Natural killer cell (primary cell): ENCODE measurements around the gene GNPTG. TPM values are rescaled to one million over a fixed set of nuclear protein-coding genes. Genes with fewer than 3 reads are reported as not detected.

Experiments
- ATAC-seq, 3 donors: fragments of 150-1000 bp in 2 of 3; fragments of 200-7000 bp in 1 of 3; cut with Tn5 transposase; 1 replicate in 1 of 3; 2 replicates in 2 of 3; pipeline ENCODE4 v1.10.0; 2021; ENCODE audit warnings: mild to moderate bottlenecking in 2 of 3, moderate library complexity in 2 of 3
- DNase-seq, 2 donors: peaks; one replicate each; pipeline versions ENCODE4 v3.0.0 to v3.0.0-alpha.2; 2013 to 2021; ENCODE audit warnings: mixed read lengths in 1 of 2
- H3K27ac ChIP-seq: one replicate; pipeline ENCODE4 v1.5.1; 2013; ENCODE audit warnings: mild to moderate bottlenecking, low read length
- H3K27me3 ChIP-seq: one replicate; pipeline ENCODE4 v1.6.1; 2013; ENCODE audit warnings: low read length; ENCODE audit not compliant: control insufficient read depth, insufficient read depth
- H3K36me3 ChIP-seq: one replicate; pipeline ENCODE4 v1.6.1; 2013; ENCODE audit warnings: low read length; ENCODE audit not compliant: control insufficient read depth, insufficient read depth
- H3K4me1 ChIP-seq: one replicate; pipeline ENCODE4 v1.6.1; 2013; ENCODE audit warnings: low read length; ENCODE audit not compliant: control insufficient read depth, insufficient read depth
- H3K4me3 ChIP-seq: one replicate; pipeline ENCODE4 v1.5.1; 2013; ENCODE audit warnings: low read length
- H3K9me3 ChIP-seq: one replicate; pipeline ENCODE4 v1.6.1; 2013; ENCODE audit warnings: low read length; ENCODE audit not compliant: control insufficient read depth, insufficient read depth
- H3K27ac Mint-ChIP-seq, 2 donors: one replicate each; pipeline ENCODE4 v1.8.0; 2022; ENCODE audit warnings: mild to moderate bottlenecking in 2 of 2, mixed read lengths in 2 of 2, moderate library complexity in 1 of 2
- H3K27me3 Mint-ChIP-seq, 2 donors: one replicate each; pipeline ENCODE4 v1.8.0; 2022; ENCODE audit warnings: low read depth in 2 of 2, mixed read lengths in 2 of 2
- H3K36me3 Mint-ChIP-seq: one replicate; pipeline ENCODE4 v1.8.0; 2022; ENCODE audit warnings: mixed read lengths
- H3K4me1 Mint-ChIP-seq, 2 donors: one replicate each; pipeline ENCODE4 v1.8.0; 2022; ENCODE audit warnings: mixed read lengths in 2 of 2
- H3K4me3 Mint-ChIP-seq: one replicate; pipeline ENCODE4 v1.8.0; 2022; ENCODE audit warnings: mild to moderate bottlenecking, moderate library complexity, mixed read lengths
- H3K9me3 Mint-ChIP-seq, 2 donors: one replicate each; pipeline ENCODE4 v1.8.0; 2022; ENCODE audit warnings: mixed read lengths in 2 of 2
- WGBS: methylation state at CpG from one replicate; pipeline ENCODE4 v1.1.7; 2013; ENCODE audit warnings: missing lambda C conversion rate; ENCODE audit not compliant: insufficient coverage; 5-methylcytosine and 5-hydroxymethylcytosine counted together
- intact Hi-C: fragments of 100-400 bp; cut with micrococcal nuclease; formaldehyde crosslinking; loops from one replicate; pipeline ENCODE4 v1.14.2; 2022
- total RNA-seq, 4 donors: library from RNA; stranded (reverse); fragments of 120-200 nt in 1 of 4; gene quantifications; one replicate each; pipeline versions ENCODE4 v1.2.3 to v1.2.4, GENCODE V29; 2013 to 2022
- TF ChIP-seq, protein P1 (sequence below): fragments of 200-600 bp; IDR thresholded peaks from one replicate; pipeline ENCODE4 v1.8.0; 2022; ENCODE audit warnings: antibody characterized with exemption

Gene GNPTG
- total RNA-seq, 3 donors from 2014 or later (not counting 1 experiment from before 2014, with no cell fraction given) = 58.7 to 65.9 (median 62.0) TPM

DNA sequence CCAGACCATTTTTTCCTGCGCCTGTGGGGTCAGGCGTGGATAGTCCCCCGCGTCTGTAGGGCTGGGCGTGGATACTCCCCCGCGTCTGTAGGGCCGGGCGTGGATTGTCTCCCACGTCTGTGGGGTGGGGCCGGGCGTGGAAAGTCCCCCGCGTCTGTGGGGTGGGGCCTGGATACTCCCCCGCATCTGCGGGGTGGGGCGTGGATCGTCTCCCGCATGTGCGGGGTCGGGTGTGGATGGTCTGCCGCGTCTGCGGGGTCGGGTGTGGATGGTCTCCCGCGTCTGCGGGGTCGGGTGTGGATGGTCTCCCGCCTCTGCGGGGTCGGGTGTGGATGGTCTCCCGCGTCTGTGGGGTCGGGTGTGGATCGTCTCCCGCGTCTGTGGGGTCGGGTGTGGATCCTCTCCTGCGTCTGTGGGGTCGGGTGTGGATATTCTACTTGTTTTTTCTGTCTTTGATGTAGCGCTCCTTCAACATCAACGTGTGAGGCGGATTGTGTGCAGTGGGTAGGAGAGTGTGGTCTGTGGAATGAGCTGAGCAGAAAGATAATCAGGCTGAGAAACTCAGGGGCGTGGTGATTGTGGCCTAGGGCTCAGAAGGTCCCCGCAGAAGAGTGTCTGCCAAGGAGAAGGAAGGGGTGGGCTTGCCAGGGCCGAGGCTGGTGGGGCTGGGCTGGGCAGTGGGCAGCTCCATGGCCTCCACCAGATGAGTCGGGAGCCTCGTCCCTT is 3.2 kb downstream of the GNPTG start:
- no peaks in the 10 kb centered on the region for H3K27me3 Mint-ChIP-seq
- H3K4me3 Mint-ChIP-seq = no peak overlapping the region
- intact Hi-C loops = loop anchor here (10.0 kb wide), 1 partner anchor 350 kb away; the partner anchor contains the start of gene MAPK8IP3

DNA sequence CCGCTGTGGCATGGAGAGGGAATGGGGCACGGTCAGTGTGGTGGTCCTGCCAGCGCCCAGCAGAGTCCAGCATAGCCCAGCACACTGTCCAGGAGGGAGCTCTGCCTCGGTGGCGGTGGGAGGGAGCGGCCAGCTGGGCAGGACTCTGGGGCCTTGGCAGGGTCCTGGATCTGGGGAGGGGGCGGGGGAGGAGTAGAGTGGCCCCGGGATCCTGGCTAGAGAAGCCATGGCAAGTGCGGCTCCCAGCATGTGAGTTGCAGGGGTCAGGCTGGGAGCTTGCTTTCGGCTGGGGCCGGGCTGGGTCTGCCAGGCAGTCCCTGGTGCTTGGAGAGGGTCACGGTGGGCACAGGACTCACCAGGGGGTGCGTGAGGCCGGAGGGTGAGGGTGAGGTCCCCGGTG is 3.9 kb downstream of the GNPTG start:
- DNase-seq (no peak), ATAC-seq (no peak)
- H3K4me3 ChIP-seq = no peak overlapping the region
- Mint-ChIP-seq H3K9me3 (no peaks in the 10 kb centered on the region), H3K36me3 (no peaks in the 10 kb centered on the region), H3K4me3 (no peak overlapping the region), H3K27ac (peak overlapping the region in 1 of 2 donors; percentile 21), H3K4me1 (peaks cover 27 to 55% of the 10 kb centered on the region in 2 donors), H3K27me3 (no peaks in the 10 kb centered on the region)
- H3K9me3 ChIP-seq = no peaks in the 10 kb centered on the region
- H3K4me1 ChIP-seq = peaks cover 19% of the 10 kb centered on the region
- TF ChIP-seq, protein P1, sequence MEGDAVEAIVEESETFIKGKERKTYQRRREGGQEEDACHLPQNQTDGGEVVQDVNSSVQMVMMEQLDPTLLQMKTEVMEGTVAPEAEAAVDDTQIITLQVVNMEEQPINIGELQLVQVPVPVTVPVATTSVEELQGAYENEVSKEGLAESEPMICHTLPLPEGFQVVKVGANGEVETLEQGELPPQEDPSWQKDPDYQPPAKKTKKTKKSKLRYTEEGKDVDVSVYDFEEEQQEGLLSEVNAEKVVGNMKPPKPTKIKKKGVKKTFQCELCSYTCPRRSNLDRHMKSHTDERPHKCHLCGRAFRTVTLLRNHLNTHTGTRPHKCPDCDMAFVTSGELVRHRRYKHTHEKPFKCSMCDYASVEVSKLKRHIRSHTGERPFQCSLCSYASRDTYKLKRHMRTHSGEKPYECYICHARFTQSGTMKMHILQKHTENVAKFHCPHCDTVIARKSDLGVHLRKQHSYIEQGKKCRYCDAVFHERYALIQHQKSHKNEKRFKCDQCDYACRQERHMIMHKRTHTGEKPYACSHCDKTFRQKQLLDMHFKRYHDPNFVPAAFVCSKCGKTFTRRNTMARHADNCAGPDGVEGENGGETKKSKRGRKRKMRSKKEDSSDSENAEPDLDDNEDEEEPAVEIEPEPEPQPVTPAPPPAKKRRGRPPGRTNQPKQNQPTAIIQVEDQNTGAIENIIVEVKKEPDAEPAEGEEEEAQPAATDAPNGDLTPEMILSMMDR = no peak
- H3K36me3 ChIP-seq = peaks cover 3% of the 10 kb centered on the region
- 93% methylated on average over 15 of the region's 15 CpGs for WGBS
- no peak overlapping the region for H3K27ac ChIP-seq
- no peaks in the 10 kb centered on the region for H3K27me3 ChIP-seq
- intact Hi-C loops = loop anchor here (10.0 kb wide), 1 partner anchor 349 kb away; the partner anchor contains the start of gene MAPK8IP3

More for the DNA sequence above, 3.2 kb downstream of the GNPTG start:
- no peak for ATAC-seq
- Mint-ChIP-seq H3K4me1 (peaks cover 27 to 61% of the 10 kb centered on the region in 2 donors), H3K27ac (peak overlapping the region in 1 of 2 donors; percentile 21), H3K36me3 (no peaks in the 10 kb centered on the region), H3K9me3 (no peaks in the 10 kb centered on the region)
- no peak overlapping the region for H3K27ac ChIP-seq
- H3K4me1 ChIP-seq = peaks cover 25% of the 10 kb centered on the region
- no peaks in the 10 kb centered on the region for H3K9me3 ChIP-seq
- 90% methylated on average over 49 of the region's 49 CpGs for WGBS
- H3K27me3 ChIP-seq = no peaks in the 10 kb centered on the region
- DNase-seq = no peak
- no peak overlapping the region for H3K4me3 ChIP-seq
- TF ChIP-seq, protein P1 = no peak
- peaks cover 3% of the 10 kb centered on the region for H3K36me3 ChIP-seq

DNA sequence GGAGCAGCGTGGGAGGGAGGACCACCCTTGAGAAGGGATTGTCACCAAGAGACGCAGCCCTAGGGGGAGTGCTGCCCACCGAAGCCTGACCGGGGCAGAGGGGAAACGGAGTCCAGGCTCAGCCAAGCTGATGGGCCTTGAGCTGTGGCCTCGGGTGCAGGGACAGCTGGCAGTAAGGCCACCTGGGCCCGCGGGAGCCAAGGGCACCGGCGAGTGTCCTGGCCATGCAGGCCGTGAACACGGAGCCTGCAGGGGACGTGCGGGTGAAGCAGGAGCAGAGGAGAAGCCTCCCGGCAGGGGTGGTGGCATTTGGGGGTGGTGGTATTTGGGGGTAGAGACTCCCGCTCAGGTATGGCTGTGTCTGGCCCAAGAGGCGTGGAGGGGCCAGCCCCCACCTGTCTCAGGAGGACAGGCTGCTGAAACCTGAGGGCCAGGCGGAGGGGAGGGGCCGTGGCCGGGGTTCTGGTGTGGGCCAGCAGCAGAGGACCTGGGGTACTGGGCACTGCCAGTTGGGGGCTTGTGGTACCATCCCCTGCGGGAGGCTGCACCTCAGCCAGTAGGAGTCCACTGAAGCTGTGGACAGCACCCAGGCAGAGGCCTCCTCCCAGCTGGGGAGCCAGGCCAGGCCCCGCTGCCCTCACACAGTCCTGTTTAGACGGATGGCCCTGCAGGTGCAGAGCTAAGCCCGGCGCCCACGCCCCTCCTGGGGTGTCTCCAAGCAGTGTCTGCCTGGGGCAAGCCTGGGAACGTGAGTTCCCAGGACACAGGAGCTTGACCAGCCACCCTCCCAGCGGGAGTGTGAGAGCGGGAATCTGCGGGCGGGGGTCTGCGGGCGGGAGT is 4.5 kb downstream of the GNPTG start:
- TF ChIP-seq, protein P1 = no peak
- WGBS = 93% methylated on average over 33 of the region's 33 CpGs
- ATAC-seq (no peak), DNase-seq (no peak)
- intact Hi-C loops = loop anchor here (10.0 kb wide), 1 partner anchor 349 kb away; the partner anchor contains the start of gene MAPK8IP3
- H3K9me3 ChIP-seq = no peaks in the 10 kb centered on the region
- H3K9me3 Mint-ChIP-seq = no peaks in the 10 kb centered on the region
- H3K27me3 ChIP-seq = no peaks in the 10 kb centered on the region
- H3K4me1 Mint-ChIP-seq = peaks cover 27 to 49% of the 10 kb centered on the region in 2 donors
- peaks cover 6% of the 10 kb centered on the region for H3K36me3 ChIP-seq
- no peak overlapping the region for H3K4me3 Mint-ChIP-seq
- H3K27ac ChIP-seq = no peak overlapping the region
- no peak overlapping the region for H3K4me3 ChIP-seq
- no peaks in the 10 kb centered on the region for H3K36me3 Mint-ChIP-seq
- no peaks in the 10 kb centered on the region for H3K27me3 Mint-ChIP-seq
- H3K4me1 ChIP-seq = peaks cover 12% of the 10 kb centered on the region
- no peak overlapping the region for H3K27ac Mint-ChIP-seq
